GM10248 (cell line): ENCODE data around the gene EPHA8.

Experiments used
- CTCF ChIA-PET: fragments of 300-600 bp; sonication (Branson Sonifier 250); formaldehyde crosslinking; extraction: SDS; loops from one replicate; lab custom pipeline; 2021; ENCODE audit warnings: antibody characterized with exemption; lab: Yijun Ruan, JAX
- POLR2A ChIA-PET: fragments of 350-650 bp; sonication (Branson Sonifier 250); formaldehyde crosslinking; extraction: SDS; loops from one replicate; lab custom pipeline; 2020; ENCODE audit warnings: antibody characterized with exemption; lab: Yijun Ruan, JAX
- DNase-seq: peaks from one replicate; pipeline ENCODE4 v3.0.0; 2012; ENCODE audit errors: extremely low spot score
- TF ChIP-seq, protein P1 (sequence below): IDR thresholded peaks from 2 replicates; pipeline ENCODE4 v1.5.1; 2012; ENCODE audit warnings: mild to moderate bottlenecking, low read depth; ENCODE audit errors: extremely low read depth, missing control alignments, control extremely low read depth

EPHA8 gene

DNA sequence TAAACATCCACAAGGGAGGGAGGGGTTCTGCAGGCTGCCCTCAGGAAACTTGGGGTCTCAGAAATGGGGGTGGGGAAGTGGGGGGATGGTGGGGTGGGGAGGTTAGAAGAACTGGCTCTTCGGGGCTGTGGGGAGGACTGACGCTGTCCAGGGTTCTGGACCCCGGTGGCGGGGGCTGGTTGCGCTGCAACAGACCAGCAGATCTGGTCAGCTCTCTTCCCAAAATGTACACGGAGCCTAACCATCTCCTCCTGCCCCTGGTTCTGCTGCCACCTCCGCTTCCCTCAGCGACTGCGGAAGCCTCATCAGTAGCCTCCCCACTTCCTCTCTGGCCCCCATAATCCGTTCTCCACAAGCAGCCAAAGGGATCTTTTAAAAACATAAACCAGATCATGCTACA is 43.9 kb downstream of the EPHA8 start:
- DNase-seq = no peak
- TF ChIP-seq, protein P1, sequence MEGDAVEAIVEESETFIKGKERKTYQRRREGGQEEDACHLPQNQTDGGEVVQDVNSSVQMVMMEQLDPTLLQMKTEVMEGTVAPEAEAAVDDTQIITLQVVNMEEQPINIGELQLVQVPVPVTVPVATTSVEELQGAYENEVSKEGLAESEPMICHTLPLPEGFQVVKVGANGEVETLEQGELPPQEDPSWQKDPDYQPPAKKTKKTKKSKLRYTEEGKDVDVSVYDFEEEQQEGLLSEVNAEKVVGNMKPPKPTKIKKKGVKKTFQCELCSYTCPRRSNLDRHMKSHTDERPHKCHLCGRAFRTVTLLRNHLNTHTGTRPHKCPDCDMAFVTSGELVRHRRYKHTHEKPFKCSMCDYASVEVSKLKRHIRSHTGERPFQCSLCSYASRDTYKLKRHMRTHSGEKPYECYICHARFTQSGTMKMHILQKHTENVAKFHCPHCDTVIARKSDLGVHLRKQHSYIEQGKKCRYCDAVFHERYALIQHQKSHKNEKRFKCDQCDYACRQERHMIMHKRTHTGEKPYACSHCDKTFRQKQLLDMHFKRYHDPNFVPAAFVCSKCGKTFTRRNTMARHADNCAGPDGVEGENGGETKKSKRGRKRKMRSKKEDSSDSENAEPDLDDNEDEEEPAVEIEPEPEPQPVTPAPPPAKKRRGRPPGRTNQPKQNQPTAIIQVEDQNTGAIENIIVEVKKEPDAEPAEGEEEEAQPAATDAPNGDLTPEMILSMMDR = no peak
- CTCF ChIA-PET = interaction anchor here (1.6 kb wide), 1 partner anchor 9 kb away, joined by 4 read pairs; no protein-coding TSS in a partner anchor
- POLR2A ChIA-PET = no interaction called here

DNA sequence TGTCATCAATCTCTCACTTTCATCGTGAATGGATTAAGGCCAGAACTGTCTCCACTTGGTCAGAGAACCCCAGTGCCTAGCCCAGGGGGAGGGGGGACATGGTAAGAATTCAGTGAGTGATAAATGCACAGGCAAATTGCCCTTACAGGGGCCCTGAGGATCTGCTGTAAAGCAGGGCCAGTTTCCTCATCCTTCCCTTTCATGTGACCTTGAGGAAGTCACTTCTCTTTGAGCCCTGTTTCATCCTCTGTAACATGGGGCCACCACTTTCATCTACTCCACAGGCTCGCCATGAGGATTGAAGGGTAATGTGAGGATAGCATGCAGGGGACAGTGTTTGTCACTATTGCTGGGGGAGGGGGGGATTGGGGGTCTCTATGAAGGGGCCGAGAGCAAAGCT is 45.1 kb downstream of the EPHA8 start:
- POLR2A ChIA-PET = no interaction called here
- TF ChIP-seq, protein P1 = no peak
- CTCF ChIA-PET = no interaction called here
- DNase-seq = no peak

DNA sequence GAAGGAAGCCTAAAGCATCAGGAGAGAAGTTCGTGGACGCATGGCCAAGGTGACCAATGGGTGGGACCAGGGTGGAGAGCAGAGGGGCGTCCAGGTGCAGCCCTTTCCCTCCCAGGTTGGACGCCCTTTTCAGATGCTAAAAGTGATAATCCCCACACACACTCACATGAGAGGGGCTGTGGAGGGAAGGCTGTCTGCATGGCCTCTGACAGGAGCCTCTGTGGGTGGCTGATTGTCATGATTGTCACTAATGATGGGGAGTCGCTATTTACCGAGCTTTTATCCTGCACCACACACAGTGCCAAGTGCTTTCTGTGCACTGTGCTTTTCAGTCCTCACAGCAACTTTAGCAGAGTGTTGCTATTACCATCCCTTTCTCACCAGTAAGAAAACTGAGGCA is 46.0 kb downstream of the EPHA8 start:
- DNase-seq = no peak
- ChIA-PET CTCF (no interaction called here), POLR2A (no interaction called here)
- TF ChIP-seq, protein P1 = no peak

DNA sequence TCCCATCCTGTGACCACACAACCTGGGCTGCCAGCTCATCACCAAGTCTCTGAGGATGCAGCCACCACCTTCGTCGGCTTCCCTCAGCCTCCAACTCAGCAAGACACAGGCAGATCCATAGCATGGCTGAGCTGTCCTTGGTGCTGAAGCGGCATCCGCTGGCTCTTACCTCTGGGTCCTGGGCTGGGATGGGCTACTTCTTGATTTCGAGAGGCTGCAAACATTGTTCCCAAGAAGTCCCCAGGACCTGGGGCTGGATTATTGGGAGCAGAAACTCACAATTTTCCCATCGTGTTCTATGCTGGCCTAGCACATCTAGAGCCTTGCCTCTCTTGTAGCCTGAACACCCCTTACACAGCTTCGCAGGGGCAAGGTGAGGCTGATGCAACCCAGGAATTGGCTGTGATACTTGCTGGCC is 48.2 kb downstream of the EPHA8 start:
- POLR2A ChIA-PET = no interaction called here
- no peak for DNase-seq
- TF ChIP-seq, protein P1 = no peak
- CTCF ChIA-PET = no interaction called here

DNA sequence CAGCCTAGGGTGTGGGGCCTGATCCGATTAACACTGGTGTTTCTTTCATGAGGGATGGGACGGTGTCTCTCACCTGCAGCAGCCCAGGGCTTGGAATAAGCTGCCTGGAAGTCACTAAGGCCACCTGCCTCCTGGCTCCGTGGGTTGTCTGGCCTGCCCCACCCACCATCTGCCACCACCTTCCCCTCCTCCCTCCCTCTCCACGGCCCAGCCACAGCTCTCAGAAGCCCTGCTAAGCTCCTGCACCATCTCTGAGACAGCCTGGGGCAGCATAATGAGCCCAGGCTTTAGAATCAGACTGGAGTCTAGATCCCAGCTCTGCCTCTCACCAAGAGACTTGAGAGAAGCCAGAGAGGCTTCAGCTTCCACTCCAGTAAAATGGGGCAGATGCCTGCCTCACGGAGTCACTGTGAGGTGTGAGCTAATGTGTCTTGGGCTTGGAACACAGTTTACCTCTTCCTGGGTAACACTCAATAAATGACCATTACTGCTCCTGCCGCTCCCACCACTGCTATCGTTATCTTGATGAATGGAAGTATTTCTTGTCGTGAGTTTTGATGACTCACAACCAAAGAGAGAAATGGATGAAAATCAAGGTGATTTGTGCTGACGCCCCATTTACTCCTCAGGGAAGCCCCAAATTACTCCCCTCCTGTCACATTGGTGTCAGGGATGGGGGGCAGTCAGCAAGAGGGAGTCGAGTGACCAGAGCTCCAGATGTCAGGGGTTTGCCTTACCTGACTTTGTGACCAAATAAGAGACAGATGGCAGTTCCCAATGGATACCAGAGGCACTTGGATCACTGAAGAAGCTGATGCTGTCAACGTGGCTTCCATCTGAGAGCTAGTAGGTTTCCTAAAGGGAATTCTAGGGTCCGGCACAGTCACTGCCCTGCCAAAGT is 49.6 kb downstream of the EPHA8 start:
- TF ChIP-seq, protein P1 = no peak
- no peak for DNase-seq
- POLR2A ChIA-PET = no interaction called here
- CTCF ChIA-PET = no interaction called here

DNA sequence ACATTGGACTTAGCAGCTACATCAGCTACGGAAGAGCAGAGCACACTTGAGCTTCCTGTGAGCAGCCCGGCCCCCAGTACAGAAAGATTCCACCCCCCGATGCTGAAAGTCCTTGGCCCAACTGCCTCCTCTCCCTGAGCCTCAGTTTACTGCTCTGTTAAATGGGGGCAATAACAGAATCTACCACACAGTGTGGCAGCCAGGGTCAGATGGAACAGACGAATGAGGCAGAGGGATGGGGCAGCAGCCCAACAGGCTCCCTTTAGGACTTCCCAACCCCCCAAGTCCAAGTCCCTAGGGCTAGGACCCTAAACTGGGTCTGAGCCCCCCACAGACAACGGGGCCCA is 50.3 kb downstream of the EPHA8 start:
- ChIA-PET CTCF (no interaction called here), POLR2A (no interaction called here)
- no peak for DNase-seq
- TF ChIP-seq, protein P1 = no peak
